PC-9 (cell line): ENCODE data around the gene RNLS. TPM values are rescaled to one million over a fixed set of nuclear protein-coding genes. Genes with fewer than 3 reads are reported as not detected.

Experiments
- BruUV-seq: library from RNA; stranded (reverse); fragments of 400-500 nt; replicated peaks from 2 replicates; lab custom pipeline; 2021; lab: Mats Ljungman, UMichigan
- CTCF ChIA-PET: fragments of 300-600 bp; sonication (Branson Sonifier 250); formaldehyde crosslinking; loops from one replicate; lab custom pipeline; 2022; ENCODE audit warnings: antibody characterized with exemption; lab: Charles Lee
- POLR2A ChIA-PET: fragments of 300-600 bp; sonication (Branson Sonifier 250); formaldehyde crosslinking; loops from one replicate; lab custom pipeline; 2022; ENCODE audit warnings: antibody characterized with exemption; ENCODE audit not compliant: unreplicated experiment; lab: Charles Lee
- DNase-seq, 2 experiments: peaks; one replicate each; pipeline versions ENCODE4 v3.0.0 to v3.0.0-alpha.2; 2015 to 2022; ENCODE audit warnings: mixed read lengths in 1 of 2
- H2AFZ ChIP-seq: fragments of 200-600 bp; sonication (generic); 2 replicates; pipeline ENCODE4 v1.8.1; 2017; ENCODE audit warnings: antibody characterized with exemption
- H3F3A ChIP-seq: fragments of 200-600 bp; sonication (generic); 2 replicates; pipeline ENCODE4 v1.8.1; 2017; ENCODE audit warnings: antibody characterized with exemption, mild to moderate bottlenecking, low read depth; ENCODE audit not compliant: insufficient read depth
- H3K27ac ChIP-seq: fragments of 200-600 bp; sonication (generic); 2 replicates; pipeline ENCODE4 v1.6.1; 2016; ENCODE audit warnings: mixed run types
- H3K27me3 ChIP-seq: fragments of 200-600 bp; sonication (generic); 2 replicates; pipeline ENCODE4 v1.6.1; 2016; ENCODE audit warnings: low read depth, mixed run types; ENCODE audit not compliant: insufficient read depth
- H3K36me3 ChIP-seq: fragments of 200-600 bp; sonication (generic); 2 replicates; pipeline ENCODE4 v1.6.1; 2016; ENCODE audit warnings: low read depth, mixed run types
- H3K4me1 ChIP-seq: fragments of 200-600 bp; sonication (generic); replicated peaks from 2 replicates; pipeline ENCODE4 v1.6.1; 2016; ENCODE audit warnings: mixed run types; ENCODE audit not compliant: insufficient read depth
- H3K4me2 ChIP-seq: fragments of 200-600 bp; sonication (generic); 2 replicates; pipeline ENCODE4 v1.6.1; 2017; ENCODE audit warnings: mixed run types
- H3K4me3 ChIP-seq: fragments of 200-600 bp; sonication (generic); 2 replicates; pipeline ENCODE4 v1.6.1; 2016; ENCODE audit warnings: mixed run types
- H3K79me2 ChIP-seq: fragments of 200-600 bp; sonication (generic); 2 replicates; pipeline ENCODE4 v1.6.1; 2017; ENCODE audit warnings: low read depth, mixed run types
- H3K9me2 ChIP-seq: fragments of 200-600 bp; sonication (generic); 2 replicates; pipeline ENCODE4 v1.8.1; 2017; ENCODE audit warnings: mild to moderate bottlenecking; ENCODE audit not compliant: insufficient read depth
- H3K9me3 ChIP-seq: fragments of 200-600 bp; sonication (generic); 2 replicates; pipeline ENCODE4 v1.8.1; 2016; ENCODE audit warnings: low read depth; ENCODE audit not compliant: insufficient read depth
- H4K20me1 ChIP-seq: fragments of 200-600 bp; sonication (generic); 2 replicates; pipeline ENCODE4 v1.8.1; 2017; ENCODE audit not compliant: insufficient read depth
- EZH2 ChIP-seq: fragments of 200-600 bp; sonication (generic); IDR thresholded peaks from 2 replicates; pipeline ENCODE4 v1.8.0; 2017; ENCODE audit warnings: antibody characterized with exemption, low read depth
- intact Hi-C: fragments of 100-400 bp; cut with micrococcal nuclease; formaldehyde crosslinking; loops from one replicate; pipeline ENCODE4 v1.10.0; 2022; ENCODE audit not compliant: unreplicated experiment
- total RNA-seq: library from RNA; stranded (reverse); gene quantifications from 2 replicates; pipeline ENCODE4 v1.2.3, GENCODE V29; 2021
- TF ChIP-seq, protein P1 (sequence below): fragments of 200-600 bp; sonication (generic); conservative IDR thresholded peaks from 2 replicates; pipeline ENCODE4 v1.6.1; 2017; ENCODE audit warnings: mixed run types, antibody characterized with exemption, mild to moderate bottlenecking, moderate library complexity

Gene RNLS
- total RNA-seq, 1 experiment from 2014 or later = not detected

DNA sequence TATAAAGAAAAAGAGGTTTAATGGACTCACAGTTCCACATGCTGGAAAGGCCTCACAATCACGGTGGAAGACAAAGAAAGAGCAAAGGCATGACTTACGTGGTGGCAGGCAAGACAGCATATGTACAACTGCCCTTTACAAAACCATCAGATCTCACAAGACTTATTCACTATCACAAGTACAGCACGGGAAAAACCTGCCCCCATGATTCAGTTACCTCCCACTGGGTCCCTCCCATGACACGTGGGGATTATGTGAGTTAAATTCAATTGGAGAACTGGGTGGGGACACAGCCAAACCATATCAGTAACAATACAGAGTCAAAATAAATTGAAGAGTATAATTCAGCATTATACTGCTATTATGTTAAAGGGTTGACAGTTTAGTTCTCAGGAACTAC lies 37.8 kb downstream of the RNLS start:
- ChIA-PET POLR2A (no interaction called here), CTCF (no interaction called here)
- Histone ChIP-seq H4K20me1 (no peaks in the 10 kb centered on the region), H3K9me2 (no peaks in the 10 kb centered on the region), H3K4me3 (no peak overlapping the region), H3F3A (no peaks in the 10 kb centered on the region), H3K27ac (no peak overlapping the region), H3K36me3 (no peaks in the 10 kb centered on the region), H3K79me2 (no peaks in the 10 kb centered on the region), H3K27me3 (no peaks in the 10 kb centered on the region), H2AFZ (no peak overlapping the region), H3K9me3 (no peaks in the 10 kb centered on the region), H3K4me1 (no peaks in the 10 kb centered on the region), H3K4me2 (no peak overlapping the region)
- DNase-seq = no peak
- TF ChIP-seq EZH2 = no peak
- TF ChIP-seq, protein P1, sequence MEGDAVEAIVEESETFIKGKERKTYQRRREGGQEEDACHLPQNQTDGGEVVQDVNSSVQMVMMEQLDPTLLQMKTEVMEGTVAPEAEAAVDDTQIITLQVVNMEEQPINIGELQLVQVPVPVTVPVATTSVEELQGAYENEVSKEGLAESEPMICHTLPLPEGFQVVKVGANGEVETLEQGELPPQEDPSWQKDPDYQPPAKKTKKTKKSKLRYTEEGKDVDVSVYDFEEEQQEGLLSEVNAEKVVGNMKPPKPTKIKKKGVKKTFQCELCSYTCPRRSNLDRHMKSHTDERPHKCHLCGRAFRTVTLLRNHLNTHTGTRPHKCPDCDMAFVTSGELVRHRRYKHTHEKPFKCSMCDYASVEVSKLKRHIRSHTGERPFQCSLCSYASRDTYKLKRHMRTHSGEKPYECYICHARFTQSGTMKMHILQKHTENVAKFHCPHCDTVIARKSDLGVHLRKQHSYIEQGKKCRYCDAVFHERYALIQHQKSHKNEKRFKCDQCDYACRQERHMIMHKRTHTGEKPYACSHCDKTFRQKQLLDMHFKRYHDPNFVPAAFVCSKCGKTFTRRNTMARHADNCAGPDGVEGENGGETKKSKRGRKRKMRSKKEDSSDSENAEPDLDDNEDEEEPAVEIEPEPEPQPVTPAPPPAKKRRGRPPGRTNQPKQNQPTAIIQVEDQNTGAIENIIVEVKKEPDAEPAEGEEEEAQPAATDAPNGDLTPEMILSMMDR = no peak
- no TSS peak for BruUV-seq
- intact Hi-C loops = loop anchor here (5.0 kb wide), 1 partner anchor 408 kb away; no protein-coding TSS in a partner anchor

DNA sequence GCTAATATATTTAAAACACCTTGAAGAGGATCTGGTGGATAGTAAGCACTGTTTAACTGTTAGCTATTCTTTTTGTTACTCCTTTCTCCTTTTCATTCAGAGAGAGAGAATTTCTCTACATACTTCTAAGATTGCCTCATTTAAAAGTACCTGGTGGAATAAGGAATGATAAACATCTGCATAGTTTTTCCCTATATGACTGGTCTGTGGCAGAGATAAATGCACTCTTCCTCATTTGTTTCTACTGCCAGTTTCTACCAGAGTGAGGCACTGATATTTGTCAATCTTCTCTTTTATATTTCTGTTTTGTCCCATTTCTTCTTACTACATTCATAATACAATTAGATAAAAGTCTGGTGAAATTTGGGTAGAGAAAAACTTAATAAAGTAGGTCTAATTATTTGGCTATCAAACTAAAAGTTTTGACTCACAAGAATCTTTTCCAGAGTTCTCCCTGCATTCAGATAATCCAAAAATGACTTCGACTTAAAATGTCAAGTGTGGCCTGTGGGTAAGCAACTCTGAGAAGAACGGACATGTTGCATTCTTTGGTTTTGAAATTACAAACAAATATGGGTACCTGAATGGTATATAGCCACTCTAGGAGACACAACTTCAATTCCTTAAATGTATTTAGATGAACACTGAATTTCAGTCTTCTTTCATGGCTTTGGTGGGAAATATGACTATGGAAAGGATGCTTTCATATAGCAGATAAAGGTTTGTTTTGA lies 38.8 kb downstream of the RNLS start:
- no peaks in the 10 kb centered on the region for H3K27me3 ChIP-seq
- intact Hi-C loops = no loop called here
- H3K27ac ChIP-seq = no peak overlapping the region
- no peak for DNase-seq
- no peaks in the 10 kb centered on the region for H4K20me1 ChIP-seq
- CTCF ChIA-PET = no interaction called here
- H3K36me3 ChIP-seq = no peaks in the 10 kb centered on the region
- POLR2A ChIA-PET = interaction anchor here (0.6 to 0.7 kb wide), 3 partner anchors 70 to 446 kb away, joined by 3 read pairs; partner anchors contain the start of gene FAS
- no peaks in the 10 kb centered on the region for H3F3A ChIP-seq
- TF ChIP-seq EZH2 = no peak
- no TSS peak for BruUV-seq
- no peaks in the 10 kb centered on the region for H3K9me2 ChIP-seq
- no peak overlapping the region for H2AFZ ChIP-seq
- no peaks in the 10 kb centered on the region for H3K4me1 ChIP-seq
- no peaks in the 10 kb centered on the region for H3K79me2 ChIP-seq
- H3K4me3 ChIP-seq = no peak overlapping the region
- H3K9me3 ChIP-seq = no peaks in the 10 kb centered on the region
- no peak overlapping the region for H3K4me2 ChIP-seq

DNA sequence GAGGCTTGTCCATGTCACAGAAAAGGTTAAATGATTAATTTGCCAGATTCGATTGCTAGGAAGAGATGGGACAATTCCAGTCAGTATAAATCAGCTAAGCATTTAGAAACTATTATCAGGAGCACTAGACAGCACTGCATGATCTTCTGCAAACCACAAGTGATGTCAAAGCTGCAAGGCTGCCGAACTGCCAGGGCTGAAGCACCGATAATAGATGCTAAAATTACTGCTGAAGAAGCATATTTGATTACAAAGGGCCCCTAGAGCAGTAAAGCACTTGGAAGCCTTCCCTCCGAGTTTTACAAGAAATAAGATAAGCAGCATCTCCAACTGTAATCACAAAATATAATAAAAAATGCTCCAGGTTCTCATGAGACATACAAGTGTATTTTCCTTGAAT lies 40.6 kb downstream of the RNLS start:
- CTCF ChIA-PET = no interaction called here
- H3K4me2 ChIP-seq = no peak overlapping the region
- H3K9me3 ChIP-seq = no peaks in the 10 kb centered on the region
- no peaks in the 10 kb centered on the region for H3K4me1 ChIP-seq
- no peaks in the 10 kb centered on the region for H3K27me3 ChIP-seq
- H3K27ac ChIP-seq = no peak overlapping the region
- no peak overlapping the region for H2AFZ ChIP-seq
- TF ChIP-seq, protein P1 = no peak
- no peak for TF ChIP-seq EZH2
- H4K20me1 ChIP-seq = no peaks in the 10 kb centered on the region
- no peak overlapping the region for H3K4me3 ChIP-seq
- no peaks in the 10 kb centered on the region for H3K9me2 ChIP-seq
- DNase-seq = no peak
- intact Hi-C loops = no loop called here
- no peaks in the 10 kb centered on the region for H3K79me2 ChIP-seq
- H3F3A ChIP-seq = no peaks in the 10 kb centered on the region
- POLR2A ChIA-PET = no interaction called here
- no peaks in the 10 kb centered on the region for H3K36me3 ChIP-seq
- no TSS peak for BruUV-seq
